Lower leg skin (tissue), 3 donors: ENCODE data around the gene RPL41.

Source experiments
- POLR2A ChIP-seq, 2 donors: fragments of 450-650 bp; IDR thresholded peaks; one replicate each; pipeline ENCODE4 v1.6.1; 2016 to 2017; ENCODE audit warnings: antibody characterized with exemption in 2 of 2, mild to moderate bottlenecking in 1 of 2, moderate library complexity in 1 of 2
- TF ChIP-seq, protein P1 (sequence below), 3 donors: fragments of 450-650 bp; IDR thresholded peaks; one replicate each; pipeline ENCODE4 v1.5.1; 2016; ENCODE audit warnings: antibody characterized with exemption in 3 of 3, mild to moderate bottlenecking in 3 of 3, moderate library complexity in 2 of 3

DNA sequence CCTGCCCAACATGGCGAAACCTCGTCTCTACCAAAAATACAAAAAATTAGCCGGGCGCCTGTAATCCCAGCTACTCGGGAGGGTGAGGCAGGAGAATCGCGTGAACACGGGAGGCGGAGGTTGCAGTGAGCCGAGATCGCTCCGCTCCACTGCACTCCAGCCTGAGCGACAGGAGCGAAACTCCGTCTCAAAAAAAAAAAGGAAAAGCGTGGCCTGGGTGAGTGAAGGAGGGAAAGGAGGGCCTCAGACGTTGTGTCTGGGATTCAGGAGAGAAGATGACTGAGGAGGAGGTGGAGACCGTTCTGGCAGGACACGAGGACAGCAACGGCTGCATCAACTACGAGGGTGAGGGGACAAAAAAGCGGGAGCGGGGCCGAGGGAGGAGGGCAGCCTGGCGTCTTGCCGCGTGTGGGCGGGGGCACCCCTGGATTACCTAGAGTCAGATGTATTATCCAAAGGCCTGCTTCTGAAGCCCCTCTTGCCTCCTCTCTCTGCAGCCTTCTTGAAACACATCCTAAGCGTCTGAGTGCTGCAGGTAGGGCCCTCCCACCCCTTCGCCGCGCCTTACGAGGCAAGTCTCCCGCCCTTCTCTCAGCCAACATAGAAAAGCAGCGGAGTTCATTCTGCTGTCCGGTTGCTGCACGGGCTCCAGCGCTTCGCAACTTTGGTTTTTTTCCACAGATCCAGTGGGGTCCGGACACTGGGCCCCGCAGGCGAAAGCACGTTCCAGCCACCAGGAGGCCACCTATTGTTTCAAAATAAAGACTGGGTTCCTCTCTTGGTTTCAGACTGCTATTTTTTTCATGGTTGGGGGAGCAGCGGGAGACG lies 41.0 kb downstream of the RPL41 start:
- TF ChIP-seq, protein P1, sequence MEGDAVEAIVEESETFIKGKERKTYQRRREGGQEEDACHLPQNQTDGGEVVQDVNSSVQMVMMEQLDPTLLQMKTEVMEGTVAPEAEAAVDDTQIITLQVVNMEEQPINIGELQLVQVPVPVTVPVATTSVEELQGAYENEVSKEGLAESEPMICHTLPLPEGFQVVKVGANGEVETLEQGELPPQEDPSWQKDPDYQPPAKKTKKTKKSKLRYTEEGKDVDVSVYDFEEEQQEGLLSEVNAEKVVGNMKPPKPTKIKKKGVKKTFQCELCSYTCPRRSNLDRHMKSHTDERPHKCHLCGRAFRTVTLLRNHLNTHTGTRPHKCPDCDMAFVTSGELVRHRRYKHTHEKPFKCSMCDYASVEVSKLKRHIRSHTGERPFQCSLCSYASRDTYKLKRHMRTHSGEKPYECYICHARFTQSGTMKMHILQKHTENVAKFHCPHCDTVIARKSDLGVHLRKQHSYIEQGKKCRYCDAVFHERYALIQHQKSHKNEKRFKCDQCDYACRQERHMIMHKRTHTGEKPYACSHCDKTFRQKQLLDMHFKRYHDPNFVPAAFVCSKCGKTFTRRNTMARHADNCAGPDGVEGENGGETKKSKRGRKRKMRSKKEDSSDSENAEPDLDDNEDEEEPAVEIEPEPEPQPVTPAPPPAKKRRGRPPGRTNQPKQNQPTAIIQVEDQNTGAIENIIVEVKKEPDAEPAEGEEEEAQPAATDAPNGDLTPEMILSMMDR (IDR thresholded peaks at IDR 0.05) = peak in 1 of 3 donors; percentile 75
- TF ChIP-seq POLR2A (IDR thresholded peaks at IDR 0.05) = no peak
